Calu3 (cell line): ENCODE results near the gene CLEC3B. TPM values are rescaled to one million over a fixed set of nuclear protein-coding genes. Genes with fewer than 3 reads are reported as not detected.
"Not testable (repeated sequence)": the region's sequence is repeated elsewhere in the genome, so short reads cannot be mapped to it uniquely, and the experiment has no call there.

ENCODE experiments used
- BruUV-seq: library from RNA; stranded (reverse); fragments of 400-500 nt; replicated peaks from 2 replicates; lab custom pipeline; 2021; lab: Mats Ljungman, UMichigan
- CTCF ChIA-PET: fragments of 300-600 bp; sonication (Branson Sonifier 250); formaldehyde crosslinking; loops from one replicate; lab custom pipeline; 2022; ENCODE audit warnings: antibody characterized with exemption; lab: Charles Lee
- DNase-seq: peaks from one replicate; pipeline ENCODE4 v3.0.0; 2022
- H3K27ac Mint-ChIP-seq: one replicate; pipeline ENCODE4 v1.8.0; 2022; ENCODE audit warnings: mixed read lengths; ENCODE audit not compliant: unreplicated experiment
- H3K27me3 Mint-ChIP-seq: one replicate; pipeline ENCODE4 v1.8.0; 2022; ENCODE audit warnings: mixed read lengths; ENCODE audit not compliant: unreplicated experiment
- H3K36me3 Mint-ChIP-seq: one replicate; pipeline ENCODE4 v1.8.0; 2022; ENCODE audit warnings: mild to moderate bottlenecking, moderate library complexity, mixed read lengths; ENCODE audit not compliant: insufficient read depth, unreplicated experiment
- H3K4me1 Mint-ChIP-seq: one replicate; pipeline ENCODE4 v1.8.0; 2022; ENCODE audit warnings: mild to moderate bottlenecking, low read depth, mixed read lengths; ENCODE audit not compliant: unreplicated experiment
- H3K4me3 Mint-ChIP-seq: one replicate; pipeline ENCODE4 v1.8.0; 2022; ENCODE audit warnings: mild to moderate bottlenecking, low read depth, moderate library complexity, mixed read lengths; ENCODE audit not compliant: unreplicated experiment
- H3K9me3 Mint-ChIP-seq: one replicate; pipeline ENCODE4 v1.8.0; 2022; ENCODE audit warnings: low read depth, mixed read lengths; ENCODE audit not compliant: unreplicated experiment
- intact Hi-C: fragments of 100-400 bp; cut with micrococcal nuclease; formaldehyde crosslinking; loops from one replicate; pipeline ENCODE4 v1.10.0; 2022; ENCODE audit not compliant: unreplicated experiment
- total RNA-seq: library from RNA; stranded (reverse); gene quantifications from 2 replicates; pipeline ENCODE4 v1.2.3, GENCODE V29; 2022
- TF ChIP-seq, protein P1 (sequence below): fragments of 200-600 bp; IDR thresholded peaks from one replicate; pipeline ENCODE4 v1.8.0; 2022; ENCODE audit warnings: antibody characterized with exemption; ENCODE audit not compliant: unreplicated experiment

CLEC3B gene
- total RNA-seq, 1 experiment from 2014 or later: not detected

DNA sequence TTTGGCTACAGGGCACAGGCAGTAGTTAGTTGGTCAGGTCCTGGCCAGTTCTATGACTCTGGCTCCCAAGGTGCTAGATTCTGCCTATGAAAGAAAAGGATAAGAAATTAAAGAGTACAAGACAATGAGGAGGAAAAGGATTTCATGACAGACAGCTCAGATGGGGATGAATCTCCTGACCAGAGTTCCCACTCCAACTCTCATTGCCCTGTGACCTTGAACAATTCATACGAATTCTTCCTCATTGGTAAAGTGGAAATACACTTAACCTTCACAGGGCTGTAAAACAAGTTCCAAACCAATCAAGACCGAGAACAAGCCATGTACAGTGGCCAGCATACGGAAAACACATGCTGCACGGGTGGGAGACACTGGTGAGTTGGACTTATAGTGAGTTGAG, 23.7 kb downstream of the CLEC3B start:
- CTCF ChIA-PET: no interaction called here
- H3K9me3 Mint-ChIP-seq: no peaks in the 10 kb centered on the region
- H3K27me3 Mint-ChIP-seq: peaks cover 46% of the 10 kb centered on the region
- no peaks in the 10 kb centered on the region for H3K36me3 Mint-ChIP-seq
- H3K27ac Mint-ChIP-seq: no peak overlapping the region
- H3K4me3 Mint-ChIP-seq: no peak overlapping the region
- no TSS peak for BruUV-seq
- no peak for DNase-seq
- peaks cover 16% of the 10 kb centered on the region for H3K4me1 Mint-ChIP-seq
- intact Hi-C loops: no loop called here
- TF ChIP-seq, protein P1, sequence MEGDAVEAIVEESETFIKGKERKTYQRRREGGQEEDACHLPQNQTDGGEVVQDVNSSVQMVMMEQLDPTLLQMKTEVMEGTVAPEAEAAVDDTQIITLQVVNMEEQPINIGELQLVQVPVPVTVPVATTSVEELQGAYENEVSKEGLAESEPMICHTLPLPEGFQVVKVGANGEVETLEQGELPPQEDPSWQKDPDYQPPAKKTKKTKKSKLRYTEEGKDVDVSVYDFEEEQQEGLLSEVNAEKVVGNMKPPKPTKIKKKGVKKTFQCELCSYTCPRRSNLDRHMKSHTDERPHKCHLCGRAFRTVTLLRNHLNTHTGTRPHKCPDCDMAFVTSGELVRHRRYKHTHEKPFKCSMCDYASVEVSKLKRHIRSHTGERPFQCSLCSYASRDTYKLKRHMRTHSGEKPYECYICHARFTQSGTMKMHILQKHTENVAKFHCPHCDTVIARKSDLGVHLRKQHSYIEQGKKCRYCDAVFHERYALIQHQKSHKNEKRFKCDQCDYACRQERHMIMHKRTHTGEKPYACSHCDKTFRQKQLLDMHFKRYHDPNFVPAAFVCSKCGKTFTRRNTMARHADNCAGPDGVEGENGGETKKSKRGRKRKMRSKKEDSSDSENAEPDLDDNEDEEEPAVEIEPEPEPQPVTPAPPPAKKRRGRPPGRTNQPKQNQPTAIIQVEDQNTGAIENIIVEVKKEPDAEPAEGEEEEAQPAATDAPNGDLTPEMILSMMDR: no peak

DNA sequence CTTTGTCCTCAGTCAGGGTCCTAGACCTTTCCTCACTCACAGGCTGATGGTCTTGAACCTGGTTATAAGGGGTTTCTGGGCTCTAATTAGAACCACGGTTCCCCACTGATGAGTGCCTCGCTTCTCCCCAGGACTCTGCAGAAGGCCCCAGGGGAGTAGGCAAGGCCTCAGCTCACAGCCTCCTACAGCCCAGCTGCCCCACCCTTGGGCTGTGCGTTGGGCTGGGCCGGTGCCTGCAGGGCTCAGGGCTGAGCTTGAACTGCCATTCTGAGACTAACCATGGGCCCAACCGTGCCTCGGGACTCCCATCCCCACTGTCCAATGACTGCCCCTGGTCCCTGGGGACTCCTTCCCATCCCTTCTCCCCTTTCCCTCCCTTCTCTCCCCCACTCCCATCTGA, 25.6 kb downstream of the CLEC3B start:
- TF ChIP-seq, protein P1: no peak
- Mint-ChIP-seq H3K27ac (no peak overlapping the region), H3K27me3 (peaks cover 44% of the 10 kb centered on the region), H3K4me1 (peaks cover 31% of the 10 kb centered on the region), H3K4me3 (no peak overlapping the region), H3K9me3 (no peaks in the 10 kb centered on the region), H3K36me3 (no peaks in the 10 kb centered on the region)
- no TSS peak for BruUV-seq
- CTCF ChIA-PET: no interaction called here
- intact Hi-C loops: no loop called here
- no peak for DNase-seq

DNA sequence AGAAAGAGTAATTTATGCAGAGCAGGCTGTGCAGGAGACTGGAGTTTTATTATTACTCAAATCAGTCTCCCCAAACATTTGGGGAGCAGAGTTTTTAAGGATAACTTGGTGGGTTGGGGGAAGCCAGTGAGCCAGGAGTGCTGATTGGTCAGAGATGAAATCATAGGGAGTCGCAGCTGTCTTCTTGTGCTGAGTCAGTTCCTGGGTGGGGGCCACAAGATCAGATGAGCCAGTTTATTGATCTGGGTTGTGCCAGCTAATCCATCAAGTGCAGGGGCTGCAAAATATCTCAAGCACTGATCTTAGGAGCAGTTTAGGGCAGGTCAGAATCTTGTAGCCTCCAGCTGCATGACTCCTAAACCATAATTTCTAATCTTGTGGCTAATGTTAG, 27.7 kb downstream of the CLEC3B start:
- H3K27ac Mint-ChIP-seq, H3K4me3 Mint-ChIP-seq, CTCF ChIA-PET, H3K36me3 Mint-ChIP-seq, intact Hi-C loops, BruUV-seq, DNase-seq, H3K9me3 Mint-ChIP-seq: not testable (repeated sequence)
- H3K4me1 Mint-ChIP-seq: peaks cover 49% of the 10 kb centered on the region
- H3K27me3 Mint-ChIP-seq: peaks cover 25% of the 10 kb centered on the region

DNA sequence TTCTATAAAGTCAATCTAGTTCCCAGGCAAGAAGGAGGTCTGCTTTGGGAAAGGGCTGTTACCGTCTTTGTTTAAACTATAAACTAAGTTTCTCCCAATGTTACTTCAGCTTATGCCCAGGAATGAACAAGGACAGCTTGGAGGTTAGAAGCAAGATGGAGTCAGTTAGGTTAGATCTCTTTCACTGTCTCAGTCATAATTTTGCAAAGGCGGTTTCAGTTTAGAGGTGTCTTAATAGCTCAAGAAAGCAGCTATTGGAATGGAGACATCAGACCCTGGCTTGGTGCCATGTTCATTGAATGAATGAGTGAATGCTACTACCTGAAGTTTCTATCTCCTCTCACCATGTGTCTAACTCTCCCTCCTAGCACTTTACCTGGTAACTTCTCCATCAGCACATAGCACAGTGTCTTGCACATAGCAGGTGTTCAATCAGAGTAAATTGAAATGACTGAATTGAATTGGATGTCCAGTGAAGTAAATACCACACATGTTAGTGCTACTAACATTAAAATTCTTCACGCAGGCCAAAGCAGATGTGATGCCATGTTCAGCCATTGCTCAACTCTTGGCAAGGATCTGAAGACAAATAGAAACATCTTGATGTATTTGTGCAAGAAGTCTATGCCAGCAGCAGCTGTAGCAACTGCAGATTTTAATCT, 28.2 kb downstream of the CLEC3B start:
- Mint-ChIP-seq H3K36me3 (peaks cover 5% of the 10 kb centered on the region), H3K9me3 (peaks cover 2% of the 10 kb centered on the region), H3K27ac (no peak overlapping the region), H3K27me3 (peaks cover 19% of the 10 kb centered on the region), H3K4me3 (no peak overlapping the region), H3K4me1 (peaks cover 49% of the 10 kb centered on the region)
- intact Hi-C loops: no loop called here
- DNase-seq: no peak
- CTCF ChIA-PET: no interaction called here
- no TSS peak for BruUV-seq
- TF ChIP-seq, protein P1: no peak

DNA sequence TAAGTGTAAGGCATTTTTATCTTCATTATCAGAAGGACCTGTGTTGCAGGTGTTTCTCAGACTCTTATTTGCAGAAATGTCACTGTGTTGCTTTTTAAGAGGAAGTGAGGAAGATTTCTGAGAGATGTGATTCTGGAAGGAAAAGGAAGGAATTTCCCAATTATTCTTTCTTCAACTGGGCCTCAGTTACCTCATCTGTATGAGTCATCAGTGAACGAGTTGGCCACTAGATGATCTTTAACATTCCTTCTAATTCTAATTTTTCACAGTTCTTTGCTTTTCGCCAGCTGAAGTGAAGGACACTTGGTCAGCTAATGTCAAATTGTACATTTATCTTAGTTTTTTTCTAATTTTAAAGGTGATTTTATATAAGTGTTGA, 28.9 kb downstream of the CLEC3B start:
- peaks cover 5% of the 10 kb centered on the region for H3K36me3 Mint-ChIP-seq
- no peak overlapping the region for H3K4me3 Mint-ChIP-seq
- TF ChIP-seq, protein P1: no peak
- peaks cover 49% of the 10 kb centered on the region for H3K4me1 Mint-ChIP-seq
- peaks cover 2% of the 10 kb centered on the region for H3K9me3 Mint-ChIP-seq
- intact Hi-C loops: no loop called here
- no peak for DNase-seq
- H3K27me3 Mint-ChIP-seq: peaks cover 12% of the 10 kb centered on the region
- CTCF ChIA-PET: interaction anchor here (0.6 to 1.4 kb wide), 3 partner anchors 14 to 17 kb away, joined by 3 to 4 read pairs (median 3); no protein-coding TSS in a partner anchor
- BruUV-seq: no TSS peak
- no peak overlapping the region for H3K27ac Mint-ChIP-seq
